SK-N-MC (cell line): ENCODE results near the gene VSIR.

Source experiments
- EZH2 ChIP-seq: fragments of 200-600 bp; sonication (generic); IDR thresholded peaks from one replicate; pipeline ENCODE4 v1.6.1; 2017; ENCODE audit warnings: antibody characterized with exemption
- FOXP2 ChIP-seq: optimal IDR thresholded peaks from 2 replicates; pipeline ENCODE3; 2011; ENCODE audit warnings: mild to moderate bottlenecking, moderate library complexity; ENCODE audit not compliant: insufficient read depth; ENCODE audit errors: extremely low read length, control extremely low read depth
- POLR2AphosphoS5 ChIP-seq: IDR thresholded peaks from 2 replicates; pipeline ENCODE4 v1.6.1; 2012; ENCODE audit warnings: mild to moderate bottlenecking, low read depth, low read length, borderline replicate concordance

DNA sequence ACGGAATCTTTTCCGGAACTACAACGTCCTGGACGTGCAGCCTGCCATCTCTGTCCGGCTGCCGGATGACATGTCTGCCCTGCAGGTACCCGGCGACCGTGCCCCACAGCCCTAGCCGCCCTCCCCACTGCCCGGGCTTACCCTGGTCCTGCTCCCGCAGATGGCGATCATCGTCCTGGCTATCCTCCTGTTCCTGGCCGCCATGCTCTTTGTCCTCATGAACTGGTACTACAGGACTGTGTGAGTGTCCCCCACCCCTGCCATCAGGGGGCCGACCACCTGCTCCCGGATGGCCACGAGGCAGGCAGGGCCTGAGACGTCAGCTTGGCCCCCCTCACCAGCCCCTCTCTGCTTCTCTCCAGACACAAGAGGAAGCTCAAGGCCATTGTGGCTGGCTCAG is 38.0 kb upstream of the VSIR start:
- TF ChIP-seq POLR2AphosphoS5 = no peak
- TF ChIP-seq EZH2 = no peak
- TF ChIP-seq FOXP2 = no peak
